OCI-LY1 (cell line): Measurements from ENCODE around the gene DLGAP4.

ENCODE experiments used
- H2AFZ ChIP-seq: fragments of 200-600 bp; sonication (generic), shearing (Covaris generic); 2 replicates; pipeline ENCODE4 v1.6.0; 2014; ENCODE audit warnings: antibody characterized with exemption, mild to moderate bottlenecking, low read length
- H3F3A ChIP-seq: fragments of 200-600 bp; sonication (generic), shearing (Covaris generic); 2 replicates; pipeline ENCODE4 v1.6.0; 2014; ENCODE audit warnings: mild to moderate bottlenecking, antibody characterized with exemption, low read length, moderate library complexity; ENCODE audit not compliant: insufficient read depth
- H3K27ac ChIP-seq: fragments of 200-600 bp; sonication (generic); 2 replicates; pipeline ENCODE4 v1.5.1; 2014; ENCODE audit warnings: low read length, mixed run types, mild to moderate bottlenecking, low read depth; ENCODE audit not compliant: poor library complexity, severe bottlenecking
- H3K27me3 ChIP-seq: fragments of 200-600 bp; sonication (generic); 2 replicates; pipeline ENCODE4 v1.6.0; 2014; ENCODE audit warnings: antibody characterized with exemption, mild to moderate bottlenecking, low read length, moderate library complexity; ENCODE audit not compliant: insufficient read depth
- H3K36me3 ChIP-seq: fragments of 200-600 bp; sonication (generic); 2 replicates; pipeline ENCODE4 v1.6.1; 2014; ENCODE audit warnings: mild to moderate bottlenecking, antibody characterized with exemption, low read length, moderate library complexity, mixed read lengths; ENCODE audit not compliant: insufficient read depth
- H3K4me1 ChIP-seq: fragments of 200-600 bp; sonication (generic); 2 replicates; pipeline ENCODE4 v1.5.1; 2014; ENCODE audit warnings: mild to moderate bottlenecking, low read length, moderate library complexity; ENCODE audit not compliant: insufficient read depth, severe bottlenecking
- H3K4me2 ChIP-seq: fragments of 200-600 bp; sonication (generic), shearing (Covaris generic); 2 replicates; pipeline ENCODE4 v1.6.1; 2014; ENCODE audit warnings: low read length
- H3K4me3 ChIP-seq: fragments of 200-600 bp; sonication (generic); 2 replicates; pipeline ENCODE4 v1.5.1; 2014; ENCODE audit warnings: low read length, low read depth, mild to moderate bottlenecking, mixed read lengths; ENCODE audit not compliant: poor library complexity, severe bottlenecking
- H3K79me2 ChIP-seq: fragments of 200-600 bp; shearing (Covaris generic); 2 replicates; pipeline ENCODE4 v1.6.1; 2016; ENCODE audit warnings: mixed run types, low read length, mixed read lengths; ENCODE audit not compliant: insufficient read depth
- H3K9ac ChIP-seq: fragments of 200-600 bp; sonication (generic), shearing (Covaris generic); 2 replicates; pipeline ENCODE4 v1.6.1; 2014; ENCODE audit warnings: mild to moderate bottlenecking, low read length, mixed read lengths
- H3K9me2 ChIP-seq: fragments of 200-600 bp; sonication (generic), shearing (Covaris generic); 2 replicates; pipeline ENCODE4 v1.6.1; 2014; ENCODE audit warnings: low read depth, mild to moderate bottlenecking, low read length, mixed read lengths
- H3K9me3 ChIP-seq: fragments of 200-600 bp; shearing (Covaris generic); 2 replicates; pipeline ENCODE4 v1.6.1; 2014; ENCODE audit warnings: low read length, mixed read lengths
- H4K20me1 ChIP-seq: fragments of 200-600 bp; sonication (generic), shearing (Covaris generic); 2 replicates; pipeline ENCODE4 v1.6.0; 2016; ENCODE audit warnings: mild to moderate bottlenecking, low read length; ENCODE audit not compliant: insufficient read depth
- CTCF ChIP-seq: fragments of 200-600 bp; sonication (generic), shearing (Covaris generic); IDR thresholded peaks from 2 replicates; pipeline ENCODE4 v1.5.1; 2017; ENCODE audit warnings: mild to moderate bottlenecking, antibody characterized with exemption, low read length, moderate library complexity, mixed read lengths
- EZH2 ChIP-seq: fragments of 200-600 bp; sonication (generic), shearing (Covaris generic); IDR thresholded peaks from 2 replicates; pipeline ENCODE4 v1.8.0; 2017; ENCODE audit warnings: borderline replicate concordance, mixed run types, mild to moderate bottlenecking, antibody characterized with exemption, low read length, moderate library complexity, mixed read lengths

Gene DLGAP4

DNA sequence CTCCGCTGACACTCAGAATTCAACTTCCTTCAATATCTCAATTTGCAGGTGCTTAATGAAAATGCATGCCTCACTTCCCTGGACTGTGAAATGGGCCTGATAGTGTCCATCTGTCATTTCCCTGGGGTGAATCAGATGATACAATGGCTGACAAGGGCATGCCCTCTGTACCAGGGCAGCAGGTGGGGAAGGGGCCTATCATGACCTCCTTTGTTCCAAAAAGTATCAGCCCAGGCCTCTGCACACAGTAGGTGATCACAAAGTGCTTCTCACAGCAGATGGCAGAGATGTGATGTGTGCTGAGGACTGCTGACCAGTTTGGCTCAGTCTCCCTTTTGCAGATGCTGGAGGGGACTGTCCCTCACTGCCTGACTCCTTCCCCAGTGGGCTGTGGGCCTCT is 44.3 kb downstream of the DLGAP4 start:
- no peaks in the 10 kb centered on the region for H3K9me3 ChIP-seq
- no peaks in the 10 kb centered on the region for H3K27me3 ChIP-seq
- H3K27ac ChIP-seq = no peak overlapping the region
- no peaks in the 10 kb centered on the region for H4K20me1 ChIP-seq
- no peak overlapping the region for H2AFZ ChIP-seq
- no peaks in the 10 kb centered on the region for H3F3A ChIP-seq
- H3K9me2 ChIP-seq = no peaks in the 10 kb centered on the region
- no peak overlapping the region for H3K9ac ChIP-seq
- H3K4me2 ChIP-seq = no peak overlapping the region
- H3K4me3 ChIP-seq = no peak overlapping the region
- H3K4me1 ChIP-seq = no peaks in the 10 kb centered on the region
- H3K36me3 ChIP-seq = no peaks in the 10 kb centered on the region
- TF ChIP-seq EZH2 = no peak
- TF ChIP-seq CTCF = no peak
- no peaks in the 10 kb centered on the region for H3K79me2 ChIP-seq

- Histone ChIP-seq H3K9me3 (no peaks in the 10 kb centered on the region), H3K79me2 (no peaks in the 10 kb centered on the region), H4K20me1 (no peaks in the 10 kb centered on the region), H3K4me3 (no peak overlapping the region), H3K9me2 (no peaks in the 10 kb centered on the region), H2AFZ (no peak overlapping the region), H3K4me2 (no peak overlapping the region), H3K27me3 (no peaks in the 10 kb centered on the region), H3K4me1 (no peaks in the 10 kb centered on the region), H3F3A (no peaks in the 10 kb centered on the region), H3K36me3 (no peaks in the 10 kb centered on the region), H3K9ac (no peak overlapping the region), H3K27ac (no peak overlapping the region)
- TF ChIP-seq CTCF (no peak), EZH2 (no peak)
These were observed 45.8 kb downstream of the DLGAP4 start for GRCh38 chr20:36351937-36352336.

GRCh38 chr20:36352843-36353553 is 46.9 kb downstream of the DLGAP4 start:
- Histone ChIP-seq H3K27ac (no peak overlapping the region), H3K9me3 (no peaks in the 10 kb centered on the region), H3K9ac (no peak overlapping the region), H3K9me2 (no peaks in the 10 kb centered on the region), H3K27me3 (no peaks in the 10 kb centered on the region), H3K4me1 (no peaks in the 10 kb centered on the region), H3F3A (no peaks in the 10 kb centered on the region), H3K79me2 (no peaks in the 10 kb centered on the region), H3K4me2 (no peak overlapping the region), H2AFZ (no peak overlapping the region), H4K20me1 (no peaks in the 10 kb centered on the region), H3K4me3 (no peak overlapping the region), H3K36me3 (no peaks in the 10 kb centered on the region)
- TF ChIP-seq CTCF (no peak), EZH2 (no peak)
